Mesenchymal stem cell (in vitro differentiated cells and primary cell): Measurements from ENCODE around the gene DNAJC24.

Experiments
- DNase-seq: peaks from one replicate; pipeline ENCODE4 v3.0.0-alpha.2; 2013
- H2AFZ ChIP-seq: one replicate; pipeline ENCODE4 v1.6.1; 2013; ENCODE audit warnings: low read depth, mild to moderate bottlenecking, control low read depth, inconsistent platforms, low read length, moderate library complexity
- H2AK5ac ChIP-seq: 2 replicates; pipeline ENCODE4 v1.6.1; 2013; ENCODE audit warnings: low read length, moderate library complexity, mild to moderate bottlenecking, inconsistent platforms; ENCODE audit not compliant: severe bottlenecking
- H2BK120ac ChIP-seq: one replicate; pipeline ENCODE4 v1.6.1; 2013; ENCODE audit warnings: low read depth, mild to moderate bottlenecking, inconsistent platforms, low read length, moderate library complexity
- H2BK12ac ChIP-seq, 2 experiments: one replicate each; pipeline ENCODE4 v1.6.1; 2013; ENCODE audit warnings: inconsistent platforms in 2 of 2, low read length in 2 of 2, mild to moderate bottlenecking in 2 of 2, moderate library complexity in 2 of 2, control low read depth in 1 of 2
- H2BK15ac ChIP-seq: one replicate; pipeline ENCODE4 v1.6.1; 2013; ENCODE audit warnings: mild to moderate bottlenecking, low read depth, inconsistent platforms; ENCODE audit not compliant: poor library complexity, severe bottlenecking
- H2BK5ac ChIP-seq: 2 replicates; pipeline ENCODE4 v1.6.1; 2013; ENCODE audit warnings: low read depth, mild to moderate bottlenecking, low read length, control low read depth, inconsistent platforms; ENCODE audit not compliant: poor library complexity, severe bottlenecking
- H3K14ac ChIP-seq, 2 experiments: one replicate each; pipeline ENCODE4 v1.6.1; 2013; ENCODE audit warnings: inconsistent platforms in 2 of 2, low read length in 2 of 2, control low read depth in 1 of 2, mild to moderate bottlenecking in 1 of 2, moderate library complexity in 1 of 2
- H3K18ac ChIP-seq, 2 experiments: one replicate each; pipeline ENCODE4 v1.6.1; 2013; ENCODE audit warnings: inconsistent platforms in 2 of 2, low read length in 2 of 2, control low read depth in 1 of 2, low read depth in 1 of 2, mild to moderate bottlenecking in 1 of 2
- H3K23ac ChIP-seq, 2 experiments: one replicate each; pipeline ENCODE4 v1.6.1; 2013; ENCODE audit warnings: inconsistent platforms in 2 of 2, low read length in 2 of 2, mild to moderate bottlenecking in 2 of 2, moderate library complexity in 2 of 2, control low read depth in 1 of 2
- H3K27ac ChIP-seq: 2 replicates; pipeline ENCODE4 v1.5.1; 2013; ENCODE audit warnings: mild to moderate bottlenecking, moderate library complexity, low read length, control low read depth, inconsistent platforms; ENCODE audit not compliant: poor library complexity, severe bottlenecking
- H3K27me3 ChIP-seq, 2 experiments: 2 replicates each; pipeline versions ENCODE4 v1.6.1 to v1.7.0; 2013; ENCODE audit warnings: low read length in 2 of 2, mild to moderate bottlenecking in 2 of 2, moderate library complexity in 2 of 2, control low read depth in 1 of 2, inconsistent platforms in 1 of 2; ENCODE audit not compliant: control insufficient read depth in 1 of 2, insufficient read depth in 1 of 2
- H3K36me3 ChIP-seq, 2 experiments: 2 replicates each; pipeline versions ENCODE4 v1.6.1 to v1.7.0; 2013; ENCODE audit warnings: low read length in 2 of 2, control low read depth in 1 of 2, inconsistent platforms in 1 of 2, low read depth in 1 of 2, mild to moderate bottlenecking in 1 of 2; ENCODE audit not compliant: insufficient read depth in 2 of 2, control insufficient read depth in 1 of 2
- H3K4ac ChIP-seq, 2 experiments: one replicate each; pipeline ENCODE4 v1.6.1; 2013; ENCODE audit warnings: inconsistent platforms in 2 of 2, low read length in 2 of 2, mild to moderate bottlenecking in 2 of 2, moderate library complexity in 2 of 2, control low read depth in 1 of 2, low read depth in 1 of 2
- H3K4me1 ChIP-seq: 2 replicates; pipeline ENCODE4 v1.6.1; 2013; ENCODE audit warnings: low read depth, low read length, control low read depth; ENCODE audit not compliant: control insufficient read depth, insufficient read depth
- H3K4me2 ChIP-seq: 2 replicates; pipeline ENCODE4 v1.6.1; 2013; ENCODE audit warnings: low read length, mild to moderate bottlenecking, inconsistent platforms; ENCODE audit not compliant: poor library complexity, severe bottlenecking
- H3K4me3 ChIP-seq, 2 experiments: 2 replicates each; pipeline versions ENCODE4 v1.5.1 to v1.7.0; 2013; ENCODE audit warnings: low read length in 2 of 2, mild to moderate bottlenecking in 2 of 2, control low read depth in 1 of 2, low read depth in 1 of 2; ENCODE audit not compliant: insufficient read depth in 1 of 2
- H3K79me1 ChIP-seq: replicated peaks from 2 replicates; pipeline ENCODE4 v1.6.1; 2013; ENCODE audit warnings: mild to moderate bottlenecking, control low read depth, low read length, inconsistent platforms; ENCODE audit not compliant: poor library complexity, severe bottlenecking
- H3K9ac ChIP-seq: 2 replicates; pipeline ENCODE4 v1.7.0; 2013; ENCODE audit warnings: mild to moderate bottlenecking, low read length, moderate library complexity
- H3K9me3 ChIP-seq: 2 replicates; pipeline ENCODE4 v1.7.0; 2013; ENCODE audit warnings: mild to moderate bottlenecking, low read length; ENCODE audit not compliant: control insufficient read depth
- H4K8ac ChIP-seq: one replicate; pipeline ENCODE4 v1.6.1; 2013; ENCODE audit warnings: inconsistent platforms, mild to moderate bottlenecking, low read length, moderate library complexity
- H4K91ac ChIP-seq: one replicate; pipeline ENCODE4 v1.6.1; 2013; ENCODE audit warnings: mild to moderate bottlenecking, low read length, inconsistent platforms
- WGBS: methylation state at CpG from one replicate; pipeline ENCODE4 v1.1.7; 2013; ENCODE audit warnings: mixed read lengths; 5-methylcytosine and 5-hydroxymethylcytosine counted together

Gene DNAJC24

GRCh38 chr11:31441296-31441695 is 71.6 kb downstream of the DNAJC24 start:
- H2BK15ac ChIP-seq = no peak overlapping the region
- H3K27me3 ChIP-seq = no peaks in the 10 kb centered on the region
- H3K14ac ChIP-seq = no peak overlapping the region
- no peak overlapping the region for H2AFZ ChIP-seq
- no peak overlapping the region for H3K27ac ChIP-seq
- no peak overlapping the region for H3K9ac ChIP-seq
- H2AK5ac ChIP-seq = no peak overlapping the region
- H3K18ac ChIP-seq = no peak overlapping the region
- H2BK12ac ChIP-seq = no peak overlapping the region
- H2BK120ac ChIP-seq = no peak overlapping the region
- no peak for DNase-seq
- H4K8ac ChIP-seq = no peak overlapping the region
- H4K91ac ChIP-seq = no peak overlapping the region
- H3K4me1 ChIP-seq = no peaks in the 10 kb centered on the region
- no peak overlapping the region for H3K4ac ChIP-seq
- no peak overlapping the region for H3K4me3 ChIP-seq
- H3K36me3 ChIP-seq = no peaks in the 10 kb centered on the region
- H3K79me1 ChIP-seq = peaks cover 4% of the 10 kb centered on the region
- H3K23ac ChIP-seq = no peak overlapping the region
- no peaks in the 10 kb centered on the region for H3K9me3 ChIP-seq
- H3K4me2 ChIP-seq = no peak overlapping the region
- no peak overlapping the region for H2BK5ac ChIP-seq

- H3K18ac ChIP-seq = no peak overlapping the region
- 30% methylated on average over 2 of the region's 2 CpGs for WGBS
These were observed 72.4 kb downstream of the DNAJC24 start for GRCh38 chr11:31442086-31442485.

GRCh38 chr11:31443802-31444201 is 74.1 kb downstream of the DNAJC24 start:
- no peak for DNase-seq
- no peak overlapping the region for H3K27ac ChIP-seq
- H3K4me1 ChIP-seq = no peaks in the 10 kb centered on the region
- no peaks in the 10 kb centered on the region for H3K36me3 ChIP-seq
- H2BK15ac ChIP-seq = no peak overlapping the region
- peaks cover 4% of the 10 kb centered on the region for H3K79me1 ChIP-seq
- WGBS = no CpG with 5 or more reads among the region's 3 CpGs
- no peak overlapping the region for H4K8ac ChIP-seq
- H3K9me3 ChIP-seq = no peaks in the 10 kb centered on the region
- H3K14ac ChIP-seq = no peak overlapping the region
- H3K27me3 ChIP-seq = no peaks in the 10 kb centered on the region
- no peak overlapping the region for H2AFZ ChIP-seq
- H2AK5ac ChIP-seq = no peak overlapping the region
- no peak overlapping the region for H4K91ac ChIP-seq
- H3K4ac ChIP-seq = no peak overlapping the region
- no peak overlapping the region for H2BK120ac ChIP-seq
- no peak overlapping the region for H3K4me2 ChIP-seq
- no peak overlapping the region for H3K23ac ChIP-seq
- H2BK12ac ChIP-seq = no peak overlapping the region
- no peak overlapping the region for H3K9ac ChIP-seq
- no peak overlapping the region for H2BK5ac ChIP-seq
- no peak overlapping the region for H3K18ac ChIP-seq
- H3K4me3 ChIP-seq = no peak overlapping the region

More at GRCh38 chr11:31442086-31442485, 72.4 kb downstream of the DNAJC24 start:
- no peak overlapping the region for H2BK5ac ChIP-seq
- H2AFZ ChIP-seq = no peak overlapping the region
- H3K4me3 ChIP-seq = no peak overlapping the region
- H3K14ac ChIP-seq = no peak overlapping the region
- no peak overlapping the region for H2BK12ac ChIP-seq
- H2BK15ac ChIP-seq = no peak overlapping the region
- no peak overlapping the region for H3K4ac ChIP-seq
- H3K36me3 ChIP-seq = no peaks in the 10 kb centered on the region
- no peak overlapping the region for H2BK120ac ChIP-seq
- no peak overlapping the region for H3K23ac ChIP-seq
- no peak overlapping the region for H3K9ac ChIP-seq
- H3K4me1 ChIP-seq = no peaks in the 10 kb centered on the region
- H3K4me2 ChIP-seq = no peak overlapping the region
- peaks cover 4% of the 10 kb centered on the region for H3K79me1 ChIP-seq
- no peak overlapping the region for H4K8ac ChIP-seq
- no peaks in the 10 kb centered on the region for H3K27me3 ChIP-seq
- H3K9me3 ChIP-seq = no peaks in the 10 kb centered on the region
- no peak overlapping the region for H3K27ac ChIP-seq
- H2AK5ac ChIP-seq = no peak overlapping the region
- no peak overlapping the region for H4K91ac ChIP-seq
- DNase-seq = no peak

GRCh38 chr11:31445621-31446020 is 76.0 kb downstream of the DNAJC24 start:
- Histone ChIP-seq H3K14ac (no peak overlapping the region), H3K18ac (no peak overlapping the region), H3K23ac (no peak overlapping the region), H4K8ac (no peak overlapping the region), H3K27ac (no peak overlapping the region), H2AFZ (no peak overlapping the region), H3K9me3 (no peaks in the 10 kb centered on the region), H4K91ac (no peak overlapping the region), H3K4me1 (no peaks in the 10 kb centered on the region), H2AK5ac (no peak overlapping the region), H3K27me3 (no peaks in the 10 kb centered on the region), H2BK15ac (no peak overlapping the region), H3K4ac (no peak overlapping the region), H2BK12ac (no peak overlapping the region), H2BK120ac (no peak overlapping the region), H3K79me1 (peaks cover 4% of the 10 kb centered on the region), H3K36me3 (no peaks in the 10 kb centered on the region), H3K9ac (no peak overlapping the region), H2BK5ac (no peak overlapping the region), H3K4me2 (no peak overlapping the region), H3K4me3 (no peak overlapping the region)
- 94% methylated on average over 3 of the region's 4 CpGs for WGBS
- no peak for DNase-seq
